Vagina (tissue), 2 donors: ENCODE results near the gene SIGLEC7. TPM values are rescaled to one million over a fixed set of nuclear protein-coding genes. Genes with fewer than 3 reads are reported as not detected.
A peak's percentile ranks its signal among the peaks of the same experiment; 100 is the strongest.

Experiments used
- DNase-seq, 2 donors: peaks; one replicate each; pipeline ENCODE4 v3.0.0-alpha.2; 2017; ENCODE audit errors: extremely low spot score in 2 of 2
- H3K27ac ChIP-seq: fragments of 200-600 bp; sonication (generic); one replicate; pipeline ENCODE4 v1.5.1; 2019
- H3K27me3 ChIP-seq: fragments of 200-600 bp; sonication (generic); one replicate; pipeline ENCODE4 v1.5.1; 2019
- H3K36me3 ChIP-seq, 2 donors: fragments of 200-600 bp; sonication (generic); one replicate each; pipeline ENCODE4 v1.5.1; 2017 to 2019
- H3K4me1 ChIP-seq: fragments of 200-600 bp; sonication (generic); one replicate; pipeline ENCODE4 v1.5.1; 2019
- H3K4me3 ChIP-seq, 2 donors: fragments of 200-600 bp; sonication (generic); 1 replicate in 1 of 2; 2 replicates in 1 of 2; pipeline ENCODE4 v1.5.1; 2016 to 2019
- H3K9me3 ChIP-seq: fragments of 200-600 bp; sonication (generic); one replicate; pipeline ENCODE4 v1.5.1; 2019
- POLR2A ChIP-seq, 2 donors: fragments of 450-650 bp; IDR thresholded peaks; one replicate each; pipeline ENCODE4 v1.6.1; 2017; ENCODE audit warnings: antibody characterized with exemption in 2 of 2, mild to moderate bottlenecking in 2 of 2, moderate library complexity in 2 of 2
- POLR2AphosphoS5 ChIP-seq, 2 donors: sonication (generic); formaldehyde crosslinking; IDR thresholded peaks; one replicate each; pipeline ENCODE4 v1.9.0; 2017; ENCODE audit warnings: antibody characterized with exemption in 2 of 2, mild to moderate bottlenecking in 2 of 2, low read depth in 1 of 2; ENCODE audit not compliant: insufficient read depth in 1 of 2
- intact Hi-C: fragments of 100-400 bp; cut with DNase I; formaldehyde crosslinking; loops from one replicate; pipeline ENCODE4 v1.15.1; 2023
- total RNA-seq: library from RNA; depleted of rRNA; stranded (reverse); fragments of >200 nt; gene quantifications from one replicate; pipeline ENCODE4 v1.2.3, GENCODE V29; 2016
- TF ChIP-seq, protein P1 (sequence below), 3 experiments: fragments of 450-650 bp in 2 of 3; fragments of 200-600 bp in 1 of 3; sonication (generic) in 1 of 3; IDR thresholded peaks; one replicate each; pipeline ENCODE4 v1.5.1; 2017 to 2019; ENCODE audit warnings: antibody characterized with exemption in 3 of 3, mild to moderate bottlenecking in 2 of 3, moderate library complexity in 2 of 3

The SIGLEC7 gene
- total RNA-seq, 1 donor from 2014 or later, result 1.5 TPM

DNA sequence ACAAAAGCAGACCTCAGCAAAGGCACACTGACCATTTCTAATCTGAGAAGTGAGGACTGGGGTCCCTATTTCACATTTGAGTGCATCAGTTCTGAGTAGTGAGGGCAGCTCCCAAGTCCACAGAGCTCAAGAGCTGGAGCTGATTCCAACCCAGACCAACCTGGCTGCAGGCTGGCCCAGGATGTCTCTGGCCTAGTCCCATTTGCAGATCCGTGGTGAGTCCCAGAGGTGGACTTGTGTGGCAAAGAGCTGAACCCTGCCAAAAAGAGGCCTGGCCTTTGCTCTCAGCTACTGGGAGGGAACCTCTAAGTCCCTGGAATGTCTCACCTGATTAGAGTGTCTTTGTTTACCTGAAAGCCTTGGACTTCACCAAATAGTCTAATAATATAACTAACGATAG is 14.6 kb downstream of the SIGLEC7 start:
- Histone ChIP-seq H3K36me3 (no peaks in the 10 kb centered on the region), H3K27me3 (no peaks in the 10 kb centered on the region), H3K9me3 (no peaks in the 10 kb centered on the region), H3K4me3 (no peak overlapping the region), H3K4me1 (no peaks in the 10 kb centered on the region), H3K27ac (no peak overlapping the region)
- no peak for DNase-seq
- intact Hi-C loops, result no loop called here
- TF ChIP-seq POLR2A (IDR thresholded peaks at IDR 0.05), result no peak
- TF ChIP-seq, protein P1, sequence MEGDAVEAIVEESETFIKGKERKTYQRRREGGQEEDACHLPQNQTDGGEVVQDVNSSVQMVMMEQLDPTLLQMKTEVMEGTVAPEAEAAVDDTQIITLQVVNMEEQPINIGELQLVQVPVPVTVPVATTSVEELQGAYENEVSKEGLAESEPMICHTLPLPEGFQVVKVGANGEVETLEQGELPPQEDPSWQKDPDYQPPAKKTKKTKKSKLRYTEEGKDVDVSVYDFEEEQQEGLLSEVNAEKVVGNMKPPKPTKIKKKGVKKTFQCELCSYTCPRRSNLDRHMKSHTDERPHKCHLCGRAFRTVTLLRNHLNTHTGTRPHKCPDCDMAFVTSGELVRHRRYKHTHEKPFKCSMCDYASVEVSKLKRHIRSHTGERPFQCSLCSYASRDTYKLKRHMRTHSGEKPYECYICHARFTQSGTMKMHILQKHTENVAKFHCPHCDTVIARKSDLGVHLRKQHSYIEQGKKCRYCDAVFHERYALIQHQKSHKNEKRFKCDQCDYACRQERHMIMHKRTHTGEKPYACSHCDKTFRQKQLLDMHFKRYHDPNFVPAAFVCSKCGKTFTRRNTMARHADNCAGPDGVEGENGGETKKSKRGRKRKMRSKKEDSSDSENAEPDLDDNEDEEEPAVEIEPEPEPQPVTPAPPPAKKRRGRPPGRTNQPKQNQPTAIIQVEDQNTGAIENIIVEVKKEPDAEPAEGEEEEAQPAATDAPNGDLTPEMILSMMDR (IDR thresholded peaks at IDR 0.05), result no peak
- TF ChIP-seq POLR2AphosphoS5 (IDR thresholded peaks at IDR 0.05; ENCODE audit: insufficient read depth in 1 of 2, low read depth in 1 of 2), result no peak

DNA sequence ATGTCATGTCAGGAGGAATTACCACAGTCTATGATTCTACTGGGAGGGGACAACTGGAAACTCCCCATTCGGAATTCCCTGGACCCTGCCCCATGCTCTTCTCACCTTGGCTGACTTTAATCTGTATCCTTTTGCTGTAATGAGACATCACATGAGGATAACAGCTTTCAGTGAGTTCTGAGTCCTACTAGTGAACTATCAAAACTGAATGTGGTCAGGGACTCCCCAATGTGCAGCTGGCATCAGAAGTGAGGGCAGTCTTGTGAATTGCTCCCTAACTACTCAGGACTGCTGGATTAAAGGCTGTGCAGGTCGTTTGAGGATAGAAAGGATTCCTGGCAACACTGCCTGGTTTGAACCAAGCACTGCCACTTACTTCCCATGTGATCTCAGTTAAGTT is 15.2 kb downstream of the SIGLEC7 start:
- intact Hi-C loops, result no loop called here
- TF ChIP-seq, protein P1 (IDR thresholded peaks at IDR 0.05), result no peak
- no peak for TF ChIP-seq POLR2A (IDR thresholded peaks at IDR 0.05)
- TF ChIP-seq POLR2AphosphoS5 (IDR thresholded peaks at IDR 0.05; ENCODE audit: insufficient read depth in 1 of 2, low read depth in 1 of 2), result no peak
- H3K27me3 ChIP-seq, result no peaks in the 10 kb centered on the region
- DNase-seq, result no peak
- no peaks in the 10 kb centered on the region for H3K36me3 ChIP-seq
- H3K9me3 ChIP-seq, result no peaks in the 10 kb centered on the region
- H3K27ac ChIP-seq, result no peak overlapping the region
- H3K4me1 ChIP-seq, result no peaks in the 10 kb centered on the region
- no peak overlapping the region for H3K4me3 ChIP-seq

DNA sequence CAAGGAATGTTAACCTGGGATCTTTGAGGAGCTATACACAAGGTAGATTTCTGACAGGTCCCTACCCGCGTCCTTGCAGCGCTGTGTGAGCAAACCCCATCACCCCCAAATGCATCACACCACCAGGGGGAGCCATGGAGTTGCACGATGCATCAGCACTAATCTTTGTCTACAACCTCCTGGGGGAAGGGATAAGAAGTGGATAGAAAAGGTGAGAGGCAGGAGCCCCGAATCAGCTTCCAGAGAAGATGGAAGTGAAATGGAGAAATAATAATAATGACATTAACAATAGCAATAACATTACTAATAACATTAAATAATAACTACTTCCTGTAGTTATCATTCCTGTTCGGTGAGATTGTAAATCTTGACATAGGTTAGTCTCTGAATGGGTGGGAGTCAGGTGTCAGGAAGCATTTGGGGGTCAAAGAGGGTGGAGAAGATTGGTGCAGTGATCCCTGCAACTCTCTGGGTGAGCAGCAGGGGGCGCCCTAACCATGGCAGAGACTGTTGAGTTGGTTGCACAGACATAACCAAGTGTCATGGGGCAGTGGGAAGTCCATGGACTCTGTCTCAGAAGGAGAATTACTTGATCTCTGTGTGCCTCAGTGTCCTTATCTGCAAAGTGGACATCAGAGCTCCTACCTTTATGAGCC is 16.5 kb downstream of the SIGLEC7 start:
- Histone ChIP-seq H3K27ac (no peak overlapping the region), H3K36me3 (no peaks in the 10 kb centered on the region), H3K9me3 (no peaks in the 10 kb centered on the region), H3K27me3 (no peaks in the 10 kb centered on the region), H3K4me3 (no peak overlapping the region), H3K4me1 (no peaks in the 10 kb centered on the region)
- intact Hi-C loops, result no loop called here
- TF ChIP-seq POLR2A (IDR thresholded peaks at IDR 0.05) (no peak), POLR2AphosphoS5 (IDR thresholded peaks at IDR 0.05; ENCODE audit: insufficient read depth in 1 of 2, low read depth in 1 of 2) (peak in 1 of 2 donors; percentile 9)
- TF ChIP-seq, protein P1 (IDR thresholded peaks at IDR 0.05), result peak in 2 of 3 experiments; percentile 40 to 41
- peak in 1 of 2 donors; percentile 37 for DNase-seq

DNA sequence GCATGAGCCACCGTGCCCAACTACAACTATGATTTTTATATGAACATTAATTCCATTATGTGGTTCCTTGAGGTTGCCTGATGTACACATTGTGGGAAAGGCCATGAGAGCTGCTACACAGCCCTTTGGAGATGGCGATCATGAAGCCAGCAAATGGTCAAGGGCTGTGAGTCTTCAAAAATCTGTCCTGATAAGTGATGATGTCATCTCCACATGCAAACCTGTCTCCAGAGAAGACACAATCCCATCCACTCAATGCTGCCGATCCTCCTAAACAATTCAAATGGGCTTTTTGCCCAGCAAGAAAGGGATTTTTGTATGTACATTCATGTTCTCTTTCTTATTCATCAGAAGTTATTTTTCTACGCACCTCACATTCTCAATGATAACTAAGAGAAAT is 17.6 kb downstream of the SIGLEC7 start:
- intact Hi-C loops, result no loop called here
- H3K4me1 ChIP-seq, result no peaks in the 10 kb centered on the region
- H3K36me3 ChIP-seq, result no peaks in the 10 kb centered on the region
- no peaks in the 10 kb centered on the region for H3K27me3 ChIP-seq
- no peak overlapping the region for H3K27ac ChIP-seq
- no peaks in the 10 kb centered on the region for H3K9me3 ChIP-seq
- H3K4me3 ChIP-seq, result no peak overlapping the region
- DNase-seq, result peak in 1 of 2 donors; percentile 25
- TF ChIP-seq POLR2AphosphoS5 (IDR thresholded peaks at IDR 0.05; ENCODE audit: insufficient read depth in 1 of 2, low read depth in 1 of 2) (no peak), POLR2A (IDR thresholded peaks at IDR 0.05) (no peak)
- TF ChIP-seq, protein P1 (IDR thresholded peaks at IDR 0.05), result no peak

DNA sequence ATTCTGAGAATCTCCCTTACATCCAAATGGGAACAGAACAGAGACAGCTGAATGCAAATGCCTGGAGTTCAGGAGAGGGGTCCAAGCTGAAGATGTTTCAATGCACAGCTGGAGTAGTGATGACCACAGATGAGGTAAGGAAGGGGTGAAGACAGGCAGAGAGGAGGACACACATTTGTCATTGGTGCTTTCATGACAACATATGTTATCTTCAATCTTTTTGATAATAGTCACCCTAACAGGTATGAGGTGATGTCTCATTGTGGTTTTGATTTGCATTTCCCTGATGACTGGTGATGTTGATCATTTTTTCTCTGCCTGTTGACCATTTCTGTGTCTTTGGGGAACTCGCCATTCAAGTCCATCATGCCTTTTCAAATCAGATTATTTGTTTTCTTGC is 19.2 kb downstream of the SIGLEC7 start:
- no peaks in the 10 kb centered on the region for H3K27me3 ChIP-seq

More for the DNA sequence above, 19.2 kb downstream of the SIGLEC7 start:
- Histone ChIP-seq H3K36me3 (no peaks in the 10 kb centered on the region), H3K4me1 (no peaks in the 10 kb centered on the region), H3K27ac (no peak overlapping the region), H3K9me3 (no peaks in the 10 kb centered on the region), H3K4me3 (no peak overlapping the region)
- TF ChIP-seq POLR2A (IDR thresholded peaks at IDR 0.05), result no peak
- no peak for TF ChIP-seq POLR2AphosphoS5 (IDR thresholded peaks at IDR 0.05; ENCODE audit: insufficient read depth in 1 of 2, low read depth in 1 of 2)
- TF ChIP-seq, protein P1 (IDR thresholded peaks at IDR 0.05), result no peak
- DNase-seq, result no peak
- intact Hi-C loops, result no loop called here
